Natural killer cell (primary cell): ENCODE results near the gene GPC1. TPM values are rescaled to one million over a fixed set of nuclear protein-coding genes. Genes with fewer than 3 reads are reported as not detected.

Source experiments
- ATAC-seq, 3 donors: fragments of 150-1000 bp in 2 of 3; fragments of 200-7000 bp in 1 of 3; cut with Tn5 transposase; 1 replicate in 1 of 3; 2 replicates in 2 of 3; pipeline ENCODE4 v1.10.0; 2021; ENCODE audit warnings: mild to moderate bottlenecking in 2 of 3, moderate library complexity in 2 of 3
- DNase-seq, 2 donors: peaks; one replicate each; pipeline versions ENCODE4 v3.0.0 to v3.0.0-alpha.2; 2013 to 2021; ENCODE audit warnings: mixed read lengths in 1 of 2
- H3K27ac ChIP-seq: one replicate; pipeline ENCODE4 v1.5.1; 2013; ENCODE audit warnings: mild to moderate bottlenecking, low read length
- H3K27me3 ChIP-seq: one replicate; pipeline ENCODE4 v1.6.1; 2013; ENCODE audit warnings: low read length; ENCODE audit not compliant: control insufficient read depth, insufficient read depth
- H3K36me3 ChIP-seq: one replicate; pipeline ENCODE4 v1.6.1; 2013; ENCODE audit warnings: low read length; ENCODE audit not compliant: control insufficient read depth, insufficient read depth
- H3K4me1 ChIP-seq: one replicate; pipeline ENCODE4 v1.6.1; 2013; ENCODE audit warnings: low read length; ENCODE audit not compliant: control insufficient read depth, insufficient read depth
- H3K4me3 ChIP-seq: one replicate; pipeline ENCODE4 v1.5.1; 2013; ENCODE audit warnings: low read length
- H3K9me3 ChIP-seq: one replicate; pipeline ENCODE4 v1.6.1; 2013; ENCODE audit warnings: low read length; ENCODE audit not compliant: control insufficient read depth, insufficient read depth
- H3K27ac Mint-ChIP-seq, 2 donors: one replicate each; pipeline ENCODE4 v1.8.0; 2022; ENCODE audit warnings: mild to moderate bottlenecking in 2 of 2, mixed read lengths in 2 of 2, moderate library complexity in 1 of 2
- H3K27me3 Mint-ChIP-seq, 2 donors: one replicate each; pipeline ENCODE4 v1.8.0; 2022; ENCODE audit warnings: low read depth in 2 of 2, mixed read lengths in 2 of 2
- H3K36me3 Mint-ChIP-seq: one replicate; pipeline ENCODE4 v1.8.0; 2022; ENCODE audit warnings: mixed read lengths
- H3K4me1 Mint-ChIP-seq, 2 donors: one replicate each; pipeline ENCODE4 v1.8.0; 2022; ENCODE audit warnings: mixed read lengths in 2 of 2
- H3K4me3 Mint-ChIP-seq: one replicate; pipeline ENCODE4 v1.8.0; 2022; ENCODE audit warnings: mild to moderate bottlenecking, moderate library complexity, mixed read lengths
- H3K9me3 Mint-ChIP-seq, 2 donors: one replicate each; pipeline ENCODE4 v1.8.0; 2022; ENCODE audit warnings: mixed read lengths in 2 of 2
- WGBS: methylation state at CpG from one replicate; pipeline ENCODE4 v1.1.7; 2013; ENCODE audit warnings: missing lambda C conversion rate; ENCODE audit not compliant: insufficient coverage; 5-methylcytosine and 5-hydroxymethylcytosine counted together
- intact Hi-C: fragments of 100-400 bp; cut with micrococcal nuclease; formaldehyde crosslinking; loops from one replicate; pipeline ENCODE4 v1.14.2; 2022
- total RNA-seq, 4 donors: library from RNA; stranded (reverse); fragments of 120-200 nt in 1 of 4; gene quantifications; one replicate each; pipeline versions ENCODE4 v1.2.3 to v1.2.4, GENCODE V29; 2013 to 2022
- TF ChIP-seq, protein P1 (sequence below): fragments of 200-600 bp; IDR thresholded peaks from one replicate; pipeline ENCODE4 v1.8.0; 2022; ENCODE audit warnings: antibody characterized with exemption

GPC1 gene
- total RNA-seq, 3 donors from 2014 or later (not counting 1 experiment from before 2014, with no cell fraction given) = 0.79 to 1.4 (median 0.94) TPM

GRCh38 chr2:240399419-240400324 is 35.8 kb upstream of the GPC1 start:
- no peak overlapping the region for H3K27ac ChIP-seq
- Mint-ChIP-seq H3K27ac (no peak overlapping the region), H3K27me3 (no peaks in the 10 kb centered on the region), H3K4me3 (no peak overlapping the region), H3K4me1 (no peaks in the 10 kb centered on the region), H3K36me3 (no peaks in the 10 kb centered on the region), H3K9me3 (no peaks in the 10 kb centered on the region)
- no peaks in the 10 kb centered on the region for H3K9me3 ChIP-seq
- no peak overlapping the region for H3K4me3 ChIP-seq
- no peaks in the 10 kb centered on the region for H3K27me3 ChIP-seq
- 89% methylated on average over 14 of the region's 14 CpGs for WGBS
- intact Hi-C loops = no loop called here
- no peaks in the 10 kb centered on the region for H3K4me1 ChIP-seq
- ATAC-seq = no peak
- peak in 1 of 2 donors; percentile 12 for DNase-seq
- TF ChIP-seq, protein P1, sequence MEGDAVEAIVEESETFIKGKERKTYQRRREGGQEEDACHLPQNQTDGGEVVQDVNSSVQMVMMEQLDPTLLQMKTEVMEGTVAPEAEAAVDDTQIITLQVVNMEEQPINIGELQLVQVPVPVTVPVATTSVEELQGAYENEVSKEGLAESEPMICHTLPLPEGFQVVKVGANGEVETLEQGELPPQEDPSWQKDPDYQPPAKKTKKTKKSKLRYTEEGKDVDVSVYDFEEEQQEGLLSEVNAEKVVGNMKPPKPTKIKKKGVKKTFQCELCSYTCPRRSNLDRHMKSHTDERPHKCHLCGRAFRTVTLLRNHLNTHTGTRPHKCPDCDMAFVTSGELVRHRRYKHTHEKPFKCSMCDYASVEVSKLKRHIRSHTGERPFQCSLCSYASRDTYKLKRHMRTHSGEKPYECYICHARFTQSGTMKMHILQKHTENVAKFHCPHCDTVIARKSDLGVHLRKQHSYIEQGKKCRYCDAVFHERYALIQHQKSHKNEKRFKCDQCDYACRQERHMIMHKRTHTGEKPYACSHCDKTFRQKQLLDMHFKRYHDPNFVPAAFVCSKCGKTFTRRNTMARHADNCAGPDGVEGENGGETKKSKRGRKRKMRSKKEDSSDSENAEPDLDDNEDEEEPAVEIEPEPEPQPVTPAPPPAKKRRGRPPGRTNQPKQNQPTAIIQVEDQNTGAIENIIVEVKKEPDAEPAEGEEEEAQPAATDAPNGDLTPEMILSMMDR = no peak
- H3K36me3 ChIP-seq = no peaks in the 10 kb centered on the region

DNA sequence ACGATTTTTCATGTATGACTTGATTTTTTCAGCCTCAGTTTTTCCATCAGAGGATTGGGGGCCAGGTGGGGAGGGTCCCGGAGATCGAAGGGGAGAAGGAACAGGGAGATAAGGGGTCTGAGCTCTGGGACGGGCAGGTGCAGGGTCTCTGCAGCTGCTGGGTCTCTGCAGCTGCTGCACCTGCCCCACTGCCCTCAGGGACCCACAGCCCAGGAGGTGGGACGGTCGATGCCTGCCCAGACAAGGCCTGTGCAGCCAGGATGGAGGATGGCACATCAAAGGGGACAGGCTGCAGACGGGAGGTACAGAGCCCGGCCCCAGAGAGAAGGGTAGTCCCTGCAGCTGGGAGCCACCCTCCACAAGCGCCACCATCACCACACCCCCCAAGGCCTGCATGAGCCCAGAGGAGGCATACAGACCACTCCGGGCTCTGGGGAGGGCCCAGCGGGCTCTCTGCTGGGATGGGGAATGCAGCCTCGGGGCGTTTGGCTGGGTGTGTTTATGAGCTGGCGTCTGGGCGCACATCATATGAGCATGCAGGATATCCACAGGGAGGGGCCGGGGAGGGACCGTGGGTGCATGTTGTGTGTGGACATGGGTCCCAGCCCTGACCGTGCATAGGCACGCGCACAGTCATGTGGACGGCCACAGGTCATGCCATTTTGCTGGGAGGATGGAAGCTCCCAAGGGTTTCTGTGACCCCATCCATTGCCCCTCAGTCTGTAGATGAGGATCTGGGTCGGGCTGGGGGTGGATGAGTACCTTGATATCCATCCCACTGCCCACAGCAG is 34.9 kb upstream of the GPC1 start:
- no peaks in the 10 kb centered on the region for H3K9me3 ChIP-seq
- H3K4me3 ChIP-seq = no peak overlapping the region
- Mint-ChIP-seq H3K36me3 (no peaks in the 10 kb centered on the region), H3K4me1 (no peaks in the 10 kb centered on the region), H3K27ac (no peak overlapping the region), H3K27me3 (peaks cover 0 to 4% of the 10 kb centered on the region in 2 donors), H3K4me3 (no peak overlapping the region), H3K9me3 (no peaks in the 10 kb centered on the region)
- ATAC-seq (no peak), DNase-seq (peak in 1 of 2 donors; percentile 14)
- H3K4me1 ChIP-seq = no peaks in the 10 kb centered on the region
- WGBS = 82% methylated on average over 22 of the region's 22 CpGs
- H3K36me3 ChIP-seq = no peaks in the 10 kb centered on the region
- H3K27ac ChIP-seq = no peak overlapping the region
- TF ChIP-seq, protein P1 = no peak
- H3K27me3 ChIP-seq = no peaks in the 10 kb centered on the region
- intact Hi-C loops = no loop called here

DNA sequence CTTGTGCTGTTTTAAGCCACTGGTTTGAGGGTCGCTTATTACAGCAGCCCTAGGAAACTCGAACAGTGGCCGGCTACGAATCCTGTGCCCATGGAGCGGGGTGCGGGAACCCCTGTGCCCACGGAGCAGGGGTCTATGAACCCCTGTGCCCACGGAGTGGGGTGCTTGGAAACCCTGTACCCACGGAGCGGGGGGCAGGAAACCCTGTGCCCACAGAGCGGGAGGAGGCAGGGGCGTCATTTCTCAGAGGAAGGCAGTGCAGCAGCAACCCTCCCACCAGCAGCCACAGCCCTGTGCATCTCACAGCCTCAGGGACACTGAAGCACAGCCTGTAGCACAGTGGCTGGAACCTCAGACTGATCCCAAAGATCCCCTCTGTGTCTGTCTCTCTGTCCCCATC is 34.2 kb upstream of the GPC1 start:
- H3K9me3 ChIP-seq = no peaks in the 10 kb centered on the region
- ATAC-seq = no peak
- no peak overlapping the region for H3K4me3 ChIP-seq
- intact Hi-C loops = no loop called here
- H3K36me3 ChIP-seq = no peaks in the 10 kb centered on the region
- no peak overlapping the region for H3K27ac Mint-ChIP-seq
- no peak overlapping the region for H3K27ac ChIP-seq
- peak in 1 of 2 donors; percentile 9 for DNase-seq
- no peaks in the 10 kb centered on the region for H3K4me1 Mint-ChIP-seq
- H3K36me3 Mint-ChIP-seq = no peaks in the 10 kb centered on the region
- H3K4me3 Mint-ChIP-seq = no peak overlapping the region
- no peaks in the 10 kb centered on the region for H3K27me3 ChIP-seq
- TF ChIP-seq, protein P1 = no peak
- 57% methylated on average over 12 of the region's 12 CpGs for WGBS
- peaks cover 0 to 4% of the 10 kb centered on the region in 2 donors for H3K27me3 Mint-ChIP-seq
- no peaks in the 10 kb centered on the region for H3K4me1 ChIP-seq
- no peaks in the 10 kb centered on the region for H3K9me3 Mint-ChIP-seq
